GM18858 (cell line): ENCODE measurements around the gene CLUH.
"Not testable (repeated sequence)": the region's sequence is repeated elsewhere in the genome, so short reads cannot be mapped to it uniquely, and the experiment has no call there.

Source experiments
- ATAC-seq: cut with Tn5 transposase; IDR thresholded peaks from one replicate; pipeline ENCODE4 v1.9.1; 2021; ENCODE audit not compliant: unreplicated experiment

CLUH gene

GRCh38 chr17:2689411-2690164 lies 22.0 kb downstream of the CLUH start:
- ATAC-seq, result no peak

GRCh38 chr17:2688351-2689342 lies 22.9 kb downstream of the CLUH start:
- no peak for ATAC-seq

- ATAC-seq, result no peak
These were observed 24.5 kb downstream of the CLUH start for GRCh38 chr17:2687074-2687418.

- no peak for ATAC-seq
These were observed 25.9 kb downstream of the CLUH start for GRCh38 chr17:2685696-2686095.

DNA sequence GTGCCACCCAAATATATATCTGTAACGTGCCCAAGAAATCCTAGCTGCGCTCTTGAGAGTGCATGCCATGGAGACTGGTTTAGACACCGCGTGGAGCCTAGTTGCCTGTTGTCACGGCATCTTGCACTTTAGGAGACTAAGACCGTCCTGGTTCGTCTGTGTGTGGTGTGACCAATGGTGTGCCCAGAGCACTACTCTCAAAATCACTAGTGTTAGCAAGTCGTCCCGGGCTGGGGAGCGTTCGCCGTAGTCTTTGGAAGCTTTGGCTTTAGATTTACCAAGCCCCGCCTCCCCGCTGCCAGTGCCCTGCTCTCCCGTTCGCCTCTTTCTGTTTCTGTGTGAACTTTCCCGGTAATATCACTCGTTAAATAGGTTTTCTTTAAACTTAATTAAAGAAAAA lies 27.0 kb downstream of the CLUH start:
- no peak for ATAC-seq

DNA sequence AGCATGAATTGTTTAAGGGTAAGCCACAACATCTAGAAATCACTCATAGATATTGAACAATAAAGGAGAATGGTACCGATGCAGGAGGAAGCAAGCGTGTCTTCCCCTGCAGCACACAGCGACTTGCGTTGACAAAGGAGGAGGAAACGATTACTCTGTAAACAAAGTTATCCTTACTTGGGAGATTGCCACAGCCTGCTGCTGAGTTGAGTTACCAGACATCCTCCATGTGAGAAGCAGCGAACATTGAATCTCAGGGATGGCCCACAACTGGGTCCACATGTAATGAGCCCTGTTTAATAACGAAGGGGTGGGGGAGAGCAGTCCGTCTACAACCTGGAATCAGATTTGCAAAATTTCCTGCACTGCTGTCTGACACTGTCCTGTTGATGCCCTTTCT lies 27.7 kb downstream of the CLUH start:
- ATAC-seq, result no peak

DNA sequence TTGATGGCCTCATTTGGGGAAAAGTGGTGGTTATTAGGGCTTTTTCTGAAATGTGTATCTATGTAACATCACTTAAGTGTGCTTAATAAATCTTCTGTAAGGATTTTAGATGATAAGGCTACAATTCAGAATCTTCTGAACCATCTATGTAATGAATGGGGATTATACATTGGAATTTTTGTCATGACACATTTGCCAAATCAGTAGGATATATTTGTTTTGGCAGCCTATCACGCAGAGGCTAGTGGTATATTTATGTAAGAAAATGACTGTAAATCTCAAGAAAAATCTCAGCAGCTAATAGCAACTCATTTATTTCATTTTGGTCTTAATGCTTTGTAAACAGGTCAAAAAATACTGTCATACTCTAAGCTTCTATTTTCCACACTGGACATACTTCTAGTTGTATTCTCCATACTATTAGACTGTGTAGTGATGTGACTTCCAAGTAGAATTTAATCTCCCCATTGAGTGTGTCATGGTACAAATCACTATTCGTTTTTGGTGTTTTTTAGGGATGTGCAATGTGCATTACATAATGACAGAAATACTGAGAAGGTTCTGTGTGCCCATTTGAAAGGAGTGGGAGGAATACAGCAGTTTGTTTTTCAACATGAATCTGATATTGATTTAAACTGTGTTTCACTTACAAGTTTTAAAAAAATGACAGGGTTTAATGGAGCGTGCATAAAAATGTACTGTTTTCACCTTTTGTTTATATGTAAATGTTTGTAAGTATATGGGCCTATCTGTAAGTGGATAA lies 29.2 kb downstream of the CLUH start:
- no peak for ATAC-seq

- no peak for ATAC-seq
These were observed 29.9 kb downstream of the CLUH start for GRCh38 chr17:2681650-2682049.

- no peak for ATAC-seq
These were observed 30.6 kb downstream of the CLUH start for GRCh38 chr17:2680961-2681360.

GRCh38 chr17:2679247-2679646 lies 32.3 kb downstream of the CLUH start:
- not testable (repeated sequence) for ATAC-seq

- ATAC-seq, result no peak
These were observed 39.5 kb downstream of the CLUH start for GRCh38 chr17:2672026-2672425.

DNA sequence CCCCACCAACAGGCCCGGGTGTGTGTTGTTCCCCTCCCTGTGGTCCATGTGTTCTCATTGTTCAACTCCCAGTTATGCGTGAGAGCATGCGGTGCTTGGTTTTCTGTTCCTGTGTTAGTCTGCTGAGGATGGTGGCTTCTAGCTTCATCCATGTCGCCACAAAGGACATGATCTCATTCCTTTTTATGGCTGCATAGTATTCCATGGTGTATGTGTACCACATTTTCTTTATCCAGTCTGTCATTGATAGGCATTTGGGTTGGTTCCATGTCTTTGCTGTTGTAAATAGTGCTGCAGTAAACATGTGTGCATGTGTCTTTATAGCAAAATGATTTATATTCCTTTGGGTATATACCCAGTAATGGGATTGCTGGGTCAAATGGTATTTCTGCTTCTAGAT lies 51.2 kb downstream of the CLUH start:
- not testable (repeated sequence) for ATAC-seq

GRCh38 chr17:2659337-2659736 lies 52.2 kb downstream of the CLUH start:
- not testable (repeated sequence) for ATAC-seq

- ATAC-seq, result no peak
These were observed 55.3 kb downstream of the CLUH start for GRCh38 chr17:2656283-2656682.

GRCh38 chr17:2655546-2655945 lies 56.0 kb downstream of the CLUH start:
- no peak for ATAC-seq

DNA sequence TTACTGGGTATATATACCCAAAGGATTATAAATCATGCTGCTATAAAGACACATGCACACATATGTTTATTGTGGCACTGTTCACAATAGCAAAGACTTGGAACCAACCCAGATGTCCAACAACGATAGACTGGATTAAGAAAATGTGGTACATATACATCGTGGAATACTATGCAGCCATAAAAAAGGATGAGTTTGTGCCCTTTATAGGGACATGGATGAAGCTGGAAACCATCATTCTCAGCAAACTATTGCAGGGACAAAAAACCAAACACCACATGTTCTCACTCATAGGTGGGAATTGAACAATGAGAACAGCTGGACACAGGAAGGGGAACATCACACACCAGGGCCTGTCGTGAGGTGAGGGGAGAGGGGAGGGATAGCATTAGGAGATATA lies 58.7 kb downstream of the CLUH start:
- ATAC-seq, result not testable (repeated sequence)

GRCh38 chr17:2649191-2649590 lies 62.4 kb downstream of the CLUH start:
- ATAC-seq, result no peak

DNA sequence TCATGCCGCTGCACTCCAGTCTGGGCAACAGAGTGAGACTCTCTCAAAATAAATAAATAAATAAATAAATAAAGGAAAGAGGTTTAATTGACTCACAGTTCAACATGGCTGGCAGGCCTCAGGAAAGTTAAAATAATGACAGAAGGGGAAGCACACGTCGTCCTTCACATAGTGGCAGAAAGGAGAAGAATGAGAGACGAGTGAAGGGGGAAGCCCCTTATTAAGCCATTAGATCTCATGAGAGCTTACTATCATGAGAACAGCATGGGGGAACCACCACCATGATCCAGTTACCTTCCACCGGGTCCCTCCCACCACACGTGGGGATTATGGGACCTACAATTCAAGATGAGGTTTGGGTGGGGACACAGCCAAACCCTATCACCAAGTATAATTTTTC lies 63.6 kb downstream of the CLUH start:
- no peak for ATAC-seq

DNA sequence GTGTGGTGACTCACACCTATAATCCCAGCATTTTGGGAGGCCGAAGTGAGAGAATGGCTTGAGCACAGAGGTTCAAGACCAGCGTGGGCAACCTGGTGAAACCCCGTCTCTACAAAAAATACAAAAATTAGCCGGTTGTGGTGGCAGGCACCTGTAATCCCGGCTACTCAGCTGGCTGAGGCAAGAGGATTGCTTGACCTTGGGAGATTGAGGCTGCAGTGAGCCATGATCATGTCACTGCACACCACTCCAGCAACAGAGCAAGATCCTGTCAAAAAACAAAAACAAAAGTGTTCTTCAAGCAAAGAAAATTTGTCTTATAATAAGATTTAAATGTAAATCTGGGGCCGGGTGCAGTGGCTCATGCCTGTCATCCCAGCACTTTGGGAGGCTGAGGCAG lies 66.6 kb downstream of the CLUH start:
- no peak for ATAC-seq
